K562 (cell line): ENCODE data around the gene PDLIM5. TPM values are rescaled to one million over a fixed set of nuclear protein-coding genes. Genes with fewer than 3 reads are reported as not detected.

ENCODE experiments used
- ARID1B ChIP-seq: fragments of 450-650 bp; IDR thresholded peaks from 2 replicates; pipeline ENCODE4 v1.6.1; 2016; ENCODE audit warnings: antibody characterized with exemption, mild to moderate bottlenecking, inconsistent platforms
- ATF7 ChIP-seq: fragments of 450-650 bp; IDR thresholded peaks from 2 replicates; pipeline ENCODE4 v1.7.1; 2014; ENCODE audit warnings: mild to moderate bottlenecking, moderate library complexity
- C11orf30 ChIP-seq: fragments of 450-650 bp; IDR thresholded peaks from 2 replicates; pipeline ENCODE4 v1.6.1; 2016; ENCODE audit warnings: low read depth, mild to moderate bottlenecking
- CBFB ChIP-seq: sonication (generic); formaldehyde crosslinking; IDR thresholded peaks from 2 replicates; pipeline ENCODE4 v1.4.0; 2020; ENCODE audit warnings: mild to moderate bottlenecking, missing genetic modification reagents
- CREM ChIP-seq: IDR thresholded peaks from 2 replicates; pipeline ENCODE4 v1.6.1; 2014; ENCODE audit warnings: antibody characterized with exemption, low read depth
- FOXM1 ChIP-seq, 2 experiments: fragments of 450-650 bp in 1 of 2; sonication (generic) in 1 of 2; formaldehyde crosslinking in 1 of 2; IDR thresholded peaks; 2 replicates each; pipeline versions ENCODE4 v1.6.1 to v1.9.0; 2017 to 2022; ENCODE audit warnings: low read depth in 2 of 2, mild to moderate bottlenecking in 2 of 2, missing genetic modification reagents in 1 of 2, moderate library complexity in 1 of 2
- HCFC1 ChIP-seq: IDR thresholded peaks from 2 replicates; pipeline ENCODE4 v1.6.1; 2012; ENCODE audit warnings: low read depth, low read length, improper control_type of control experiment
- KLF6 ChIP-seq: fragments of 250-450 bp; sonication (Bioruptor Pico); IDR thresholded peaks from 2 replicates; pipeline ENCODE4 v1.4.0; 2020; ENCODE audit warnings: mild to moderate bottlenecking, moderate library complexity, borderline replicate concordance
- LEF1 ChIP-seq: fragments of 450-650 bp; IDR thresholded peaks from 2 replicates; pipeline ENCODE4 v1.6.1; 2016; ENCODE audit warnings: mild to moderate bottlenecking
- MAFG ChIP-seq: fragments of 450-650 bp; conservative IDR thresholded peaks from 2 replicates; pipeline ENCODE4 v1.6.1; 2016; ENCODE audit warnings: missing genetic modification characterization, missing compliant biosample characterization
- MTA2 ChIP-seq: fragments of 450-650 bp; IDR thresholded peaks from 2 replicates; pipeline ENCODE4 v1.6.1; 2016; ENCODE audit warnings: low read depth
- NONO ChIP-seq, 2 experiments: fragments of 200-400 bp in 1 of 2; fragments of 450-650 bp in 1 of 2; formaldehyde crosslinking in 1 of 2; IDR thresholded peaks; 2 replicates each; pipeline ENCODE4 v1.6.1; 2017; ENCODE audit warnings: low read depth in 2 of 2, mild to moderate bottlenecking in 2 of 2, moderate library complexity in 2 of 2, low read length in 1 of 2
- STAT5A ChIP-seq: IDR thresholded peaks from 2 replicates; pipeline ENCODE4 v1.6.1; 2012; ENCODE audit warnings: low read length, inconsistent platforms, borderline replicate concordance
- TBP ChIP-seq: optimal IDR thresholded peaks from 2 replicates; pipeline ENCODE3; 2011; ENCODE audit warnings: low read depth, low read length, improper control_type of control experiment
- TRIM24 ChIP-seq, 2 experiments: fragments of 450-650 bp; IDR thresholded peaks; 2 replicates each; pipeline ENCODE4 v1.6.1; 2016
- ZC3H8 ChIP-seq: fragments of 450-650 bp; IDR thresholded peaks from 2 replicates; pipeline ENCODE4 v1.6.1; 2017
- ZNF395 ChIP-seq: fragments of 200-800 bp; sonication (Bioruptor generic); IDR thresholded peaks from 2 replicates; pipeline ENCODE4 v1.6.1; 2017; ENCODE audit warnings: missing genetic modification characterization, missing compliant biosample characterization
- ZNF639 ChIP-seq, 2 experiments: fragments of 200-800 bp in 1 of 2; sonication (Bioruptor generic) in 1 of 2; sonication (generic) in 1 of 2; formaldehyde crosslinking in 1 of 2; IDR thresholded peaks in 1 of 2; conservative IDR thresholded peaks in 1 of 2; 2 replicates each; pipeline versions ENCODE4 v1.5.0 to v1.6.1; 2016 to 2020; ENCODE audit warnings: missing compliant biosample characterization in 1 of 2, missing genetic modification characterization in 1 of 2, missing genetic modification reagents in 1 of 2
- ZNF696 ChIP-seq: fragments of 250-450 bp; sonication (Bioruptor Pico); conservative IDR thresholded peaks from 2 replicates; pipeline ENCODE4 v1.4.0; 2020; ENCODE audit warnings: mild to moderate bottlenecking, moderate library complexity
- ZNF717 ChIP-seq: fragments of 250-450 bp; sonication (Bioruptor Pico); IDR thresholded peaks from 2 replicates; pipeline ENCODE4 v1.5.0; 2021
- ZNF77 ChIP-seq: fragments of 250-450 bp; sonication (Bioruptor Pico); IDR thresholded peaks from 2 replicates; pipeline ENCODE4 v1.5.0; 2020
- polyA plus RNA-seq, 8 experiments: library from polyadenylated mRNA; depleted of rRNA in 4 of 8; stranded (reverse) in 5 of 8; unstranded in 3 of 8; fragments of >200 nt; fragmentation: Nextera tagmentation in 2 of 8; fragmentation: Illumina TruSeq in 1 of 8; extraction: Ambion mirVana in 2 of 8; extraction: Trizol in 1 of 8; gene quantifications; 2 replicates each; pipeline versions ENCODE4 v1.2.1 to v1.2.3, GENCODE V29; 2011 to 2014; ENCODE audit warnings: inconsistent platforms in 1 of 8, missing spikeins in 1 of 8
- total RNA-seq, 7 experiments: library from RNA; depleted of rRNA in 6 of 7; stranded (reverse); fragments of >200 nt in 6 of 7; fragmentation: Illumina TruSeq in 2 of 7; extraction: Trizol in 2 of 7; gene quantifications; 2 replicates each; pipeline versions ENCODE4 v1.2.1 to v1.2.3, GENCODE V29; 2011 to 2021; ENCODE audit warnings: low replicate concordance in 1 of 7
- TF ChIP-seq, protein P1 (sequence below), 2 experiments: fragments of 450-650 bp in 1 of 2; IDR thresholded peaks; 2 replicates each; pipeline ENCODE4 v1.6.1; 2011 to 2017; ENCODE audit warnings: low read depth in 2 of 2, antibody characterized with exemption in 1 of 2, borderline replicate concordance in 1 of 2, low read length in 1 of 2, mild to moderate bottlenecking in 1 of 2, mixed read lengths in 1 of 2; ENCODE audit not compliant: control insufficient read depth in 1 of 2

The PDLIM5 gene
- total and polyA plus RNA-seq, 9 of the 15 experiments (the other 6 are each of a cell fraction or from before 2014, with no cell fraction given), result 36.9 to 127 (median 62.5) TPM

DNA sequence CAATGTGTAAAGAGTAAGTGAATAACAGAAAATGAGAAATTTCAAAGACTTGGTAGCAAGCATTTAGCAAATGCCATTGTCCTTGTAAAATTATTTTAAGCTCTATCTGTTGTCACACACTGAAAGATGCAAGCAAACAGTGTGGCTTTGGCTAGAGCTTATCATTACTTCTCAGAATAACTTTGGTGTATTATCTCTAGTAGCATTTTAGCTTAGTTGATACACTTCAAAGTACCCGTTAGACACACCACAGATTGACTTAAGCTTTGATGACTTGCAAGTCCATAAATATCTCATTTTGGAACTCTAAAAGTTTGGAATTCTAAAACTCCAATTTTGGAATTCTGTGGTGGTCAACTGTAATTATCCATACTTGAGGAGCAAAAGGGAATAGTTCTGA is 98.6 kb downstream of the PDLIM5 start (continued):
- TF ChIP-seq ZNF639 (CRISPR knock-in tag; conservative IDR thresholded peaks at IDR 0.05 in 1 of 2, IDR thresholded peaks at IDR 0.05 in 1 of 2) (peak in 1 of 2 experiments; percentile 53; a peak in 1 of 4 replicates), ZNF395 (CRISPR knock-in tag) (peak; percentile 62; the same call in 1 of the 2 replicates), KLF6 (CRISPR knock-in tag) (no peak), ZC3H8 (no peak), TBP (no peak), CBFB (CRISPR knock-in tag) (no peak), MAFG (peak; percentile 71), ZNF77 (CRISPR knock-in tag) (no peak), LEF1 (peak; percentile 99), FOXM1 (IDR thresholded peaks at IDR 0.05; ENCODE audit: low read depth) (peak; percentile 89), FOXM1 (CRISPR knock-in tag; IDR thresholded peaks at IDR 0.05; ENCODE audit: low read depth) (no peak), ARID1B (peak; percentile 96), ZNF696 (no peak), MTA2 (peak; percentile 80), HCFC1 (no peak), NONO (IDR thresholded peaks at IDR 0.05; ENCODE audit: low read depth in 2 of 2, low read length in 1 of 2) (peak in 1 of 2 experiments; percentile 48; a peak in 1 of 4 replicates), ZNF717 (CRISPR knock-in tag) (no peak), TRIM24 (IDR thresholded peaks at IDR 0.05) (peak; percentile 79 to 88), STAT5A (peak; percentile 91), CREM (peak; percentile 56; the same call in 1 of the 2 replicates), ATF7 (no peak; the same call in 1 of the 2 replicates), C11orf30 (peak; percentile 78)
- TF ChIP-seq, protein P1, sequence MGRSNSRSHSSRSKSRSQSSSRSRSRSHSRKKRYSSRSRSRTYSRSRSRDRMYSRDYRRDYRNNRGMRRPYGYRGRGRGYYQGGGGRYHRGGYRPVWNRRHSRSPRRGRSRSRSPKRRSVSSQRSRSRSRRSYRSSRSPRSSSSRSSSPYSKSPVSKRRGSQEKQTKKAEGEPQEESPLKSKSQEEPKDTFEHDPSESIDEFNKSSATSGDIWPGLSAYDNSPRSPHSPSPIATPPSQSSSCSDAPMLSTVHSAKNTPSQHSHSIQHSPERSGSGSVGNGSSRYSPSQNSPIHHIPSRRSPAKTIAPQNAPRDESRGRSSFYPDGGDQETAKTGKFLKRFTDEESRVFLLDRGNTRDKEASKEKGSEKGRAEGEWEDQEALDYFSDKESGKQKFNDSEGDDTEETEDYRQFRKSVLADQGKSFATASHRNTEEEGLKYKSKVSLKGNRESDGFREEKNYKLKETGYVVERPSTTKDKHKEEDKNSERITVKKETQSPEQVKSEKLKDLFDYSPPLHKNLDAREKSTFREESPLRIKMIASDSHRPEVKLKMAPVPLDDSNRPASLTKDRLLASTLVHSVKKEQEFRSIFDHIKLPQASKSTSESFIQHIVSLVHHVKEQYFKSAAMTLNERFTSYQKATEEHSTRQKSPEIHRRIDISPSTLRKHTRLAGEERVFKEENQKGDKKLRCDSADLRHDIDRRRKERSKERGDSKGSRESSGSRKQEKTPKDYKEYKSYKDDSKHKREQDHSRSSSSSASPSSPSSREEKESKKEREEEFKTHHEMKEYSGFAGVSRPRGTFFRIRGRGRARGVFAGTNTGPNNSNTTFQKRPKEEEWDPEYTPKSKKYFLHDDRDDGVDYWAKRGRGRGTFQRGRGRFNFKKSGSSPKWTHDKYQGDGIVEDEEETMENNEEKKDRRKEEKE (IDR thresholded peaks at IDR 0.05; ENCODE audit: borderline replicate concordance in 1 of 2, control insufficient read depth in 1 of 2, low read depth in 2 of 2, low read length in 1 of 2), result peak in 1 of 2 experiments; percentile 68; a peak in 1 of 4 replicates
